Parathyroid adenoma (tissue), 2 donors: Measurements from ENCODE around the gene YBX3.
A peak's percentile ranks its signal among the peaks of the same experiment; 100 is the strongest.

Experiments used
- H2AFZ ChIP-seq: fragments of 300-600 bp; sonication (generic); one replicate; pipeline ENCODE4 v1.7.0; 2017; ENCODE audit warnings: antibody characterized with exemption, mild to moderate bottlenecking
- H3K27ac ChIP-seq: fragments of 300-600 bp; sonication (generic); one replicate; pipeline ENCODE4 v1.7.0; 2017
- H3K27me3 ChIP-seq: fragments of 300-600 bp; sonication (generic); one replicate; pipeline ENCODE4 v1.7.0; 2017; ENCODE audit warnings: low read length; ENCODE audit not compliant: control insufficient read depth, insufficient read depth
- H3K36me3 ChIP-seq: fragments of 300-600 bp; sonication (generic); one replicate; pipeline ENCODE4 v1.7.0; 2017; ENCODE audit warnings: low read length; ENCODE audit not compliant: control insufficient read depth, insufficient read depth
- H3K4me1 ChIP-seq: fragments of 300-600 bp; sonication (generic); one replicate; pipeline ENCODE4 v1.7.0; 2017; ENCODE audit warnings: control low read depth
- H3K4me2 ChIP-seq: fragments of 300-600 bp; sonication (generic); one replicate; pipeline ENCODE4 v1.7.0; 2017; ENCODE audit warnings: low read length
- H3K4me3 ChIP-seq: fragments of 300-600 bp; sonication (generic); one replicate; pipeline ENCODE4 v1.7.0; 2017; ENCODE audit warnings: low read depth, low read length
- H3K79me2 ChIP-seq: fragments of 300-600 bp; sonication (generic); one replicate; pipeline ENCODE4 v1.7.0; 2017; ENCODE audit warnings: control low read depth
- H3K9ac ChIP-seq: fragments of 300-600 bp; sonication (generic); one replicate; pipeline ENCODE4 v1.7.0; 2017; ENCODE audit warnings: mild to moderate bottlenecking
- H3K9me3 ChIP-seq: fragments of 300-600 bp; sonication (generic); one replicate; pipeline ENCODE4 v1.7.0; 2017; ENCODE audit warnings: low read length; ENCODE audit not compliant: control insufficient read depth
- CTCF ChIP-seq: fragments of 300-600 bp; sonication (generic); IDR thresholded peaks from one replicate; pipeline ENCODE4 v1.7.0; 2017; ENCODE audit warnings: antibody characterized with exemption, mild to moderate bottlenecking
- donor health status: primary hyperparathyroidism.

The YBX3 gene

GRCh38 chr12:10722905-10723746, at the start of gene YBX3:
YBX3 (minus strand) TSS chr12:10723323; CDS start chr12:10723111, 212 bp downstream.
- H3K4me3 ChIP-seq, result peak within 1 kb of the TSS; percentile 72
- peak within 1 kb of the TSS; percentile 83 for H3K27ac ChIP-seq
- H3K4me1 ChIP-seq, result peaks cover 8% of the 10 kb centered on the region
- H3K4me2 ChIP-seq, result peak within 1 kb of the TSS; percentile 90
- H3K79me2 ChIP-seq, result peaks cover 14% of the 10 kb centered on the region
- no peaks in the 10 kb centered on the region for H3K36me3 ChIP-seq
- no peaks in the 10 kb centered on the region for H3K9me3 ChIP-seq
- no peaks in the 10 kb centered on the region for H3K27me3 ChIP-seq
- peak within 1 kb of the TSS; percentile 32 for H3K9ac ChIP-seq
- TF ChIP-seq CTCF, result no peak
- H2AFZ ChIP-seq, result peak within 1 kb of the TSS; percentile 90

GRCh38 chr12:10771132-10771733, 48.1 kb upstream of the YBX3 start:
- Histone ChIP-seq H3K4me1 (no peaks in the 10 kb centered on the region), H2AFZ (no peak overlapping the region), H3K4me2 (no peak overlapping the region), H3K79me2 (no peaks in the 10 kb centered on the region), H3K36me3 (no peaks in the 10 kb centered on the region), H3K27me3 (no peaks in the 10 kb centered on the region), H3K9ac (no peak overlapping the region), H3K4me3 (no peak overlapping the region), H3K27ac (no peak overlapping the region), H3K9me3 (no peaks in the 10 kb centered on the region)
- peak; percentile 53 for TF ChIP-seq CTCF

- no peak for TF ChIP-seq CTCF
- Histone ChIP-seq H3K4me3 (no peak overlapping the region), H3K36me3 (peaks cover 2% of the 10 kb centered on the region), H3K9ac (no peak overlapping the region), H3K4me1 (no peaks in the 10 kb centered on the region), H3K27me3 (no peaks in the 10 kb centered on the region), H2AFZ (no peak overlapping the region), H3K9me3 (no peaks in the 10 kb centered on the region), H3K79me2 (no peaks in the 10 kb centered on the region), H3K27ac (no peak overlapping the region), H3K4me2 (no peak overlapping the region)
These were observed 36.5 kb upstream of the YBX3 start for GRCh38 chr12:10759657-10760056.

GRCh38 chr12:10756194-10756593, 33.1 kb upstream of the YBX3 start:
- H3K79me2 ChIP-seq, result no peaks in the 10 kb centered on the region
- TF ChIP-seq CTCF, result no peak
- no peak overlapping the region for H3K4me2 ChIP-seq

More at GRCh38 chr12:10756194-10756593, 33.1 kb upstream of the YBX3 start:
- Histone ChIP-seq H3K4me1 (no peaks in the 10 kb centered on the region), H3K27ac (no peak overlapping the region), H3K4me3 (no peak overlapping the region), H3K9me3 (no peaks in the 10 kb centered on the region), H3K36me3 (peaks cover 2% of the 10 kb centered on the region), H3K9ac (no peak overlapping the region), H2AFZ (no peak overlapping the region), H3K27me3 (no peaks in the 10 kb centered on the region)
